VCaP (cell line): Measurements from ENCODE around the gene TMOD2.
"Not testable (repeated sequence)": the region's sequence is repeated elsewhere in the genome, so short reads cannot be mapped to it uniquely, and the experiment has no call there.

Source experiments
- H3K27ac ChIP-seq: fragments of 450-650 bp; 2 replicates; pipeline ENCODE4 v1.5.1; 2017
- TF ChIP-seq, protein P1 (sequence below): fragments of 450-650 bp; conservative IDR thresholded peaks from 2 replicates; pipeline ENCODE4 v1.5.1; 2017; ENCODE audit warnings: mild to moderate bottlenecking, moderate library complexity

TMOD2 gene

DNA sequence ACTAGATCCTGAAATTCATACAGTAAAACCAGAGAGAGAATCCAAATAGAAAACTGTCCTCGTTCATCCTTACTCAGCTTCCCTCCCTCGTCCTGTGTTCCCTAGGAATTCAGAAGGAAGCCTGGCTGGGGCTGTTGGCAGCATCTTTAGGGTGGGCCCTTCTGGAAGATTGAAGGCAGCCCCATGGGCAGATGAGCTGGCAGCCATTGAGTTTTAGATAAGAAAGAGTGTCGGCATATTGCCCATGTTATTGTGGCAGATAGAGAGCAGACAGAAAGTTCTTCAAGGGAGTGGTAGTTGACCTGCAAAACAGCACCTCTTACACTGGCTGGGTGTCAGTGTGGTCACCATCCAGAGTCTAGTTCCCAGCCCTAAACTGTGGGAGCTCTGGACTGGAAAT, 23.5 kb downstream of the TMOD2 start:
- H3K27ac ChIP-seq = no peak overlapping the region
- TF ChIP-seq, protein P1, sequence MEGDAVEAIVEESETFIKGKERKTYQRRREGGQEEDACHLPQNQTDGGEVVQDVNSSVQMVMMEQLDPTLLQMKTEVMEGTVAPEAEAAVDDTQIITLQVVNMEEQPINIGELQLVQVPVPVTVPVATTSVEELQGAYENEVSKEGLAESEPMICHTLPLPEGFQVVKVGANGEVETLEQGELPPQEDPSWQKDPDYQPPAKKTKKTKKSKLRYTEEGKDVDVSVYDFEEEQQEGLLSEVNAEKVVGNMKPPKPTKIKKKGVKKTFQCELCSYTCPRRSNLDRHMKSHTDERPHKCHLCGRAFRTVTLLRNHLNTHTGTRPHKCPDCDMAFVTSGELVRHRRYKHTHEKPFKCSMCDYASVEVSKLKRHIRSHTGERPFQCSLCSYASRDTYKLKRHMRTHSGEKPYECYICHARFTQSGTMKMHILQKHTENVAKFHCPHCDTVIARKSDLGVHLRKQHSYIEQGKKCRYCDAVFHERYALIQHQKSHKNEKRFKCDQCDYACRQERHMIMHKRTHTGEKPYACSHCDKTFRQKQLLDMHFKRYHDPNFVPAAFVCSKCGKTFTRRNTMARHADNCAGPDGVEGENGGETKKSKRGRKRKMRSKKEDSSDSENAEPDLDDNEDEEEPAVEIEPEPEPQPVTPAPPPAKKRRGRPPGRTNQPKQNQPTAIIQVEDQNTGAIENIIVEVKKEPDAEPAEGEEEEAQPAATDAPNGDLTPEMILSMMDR = no peak

DNA sequence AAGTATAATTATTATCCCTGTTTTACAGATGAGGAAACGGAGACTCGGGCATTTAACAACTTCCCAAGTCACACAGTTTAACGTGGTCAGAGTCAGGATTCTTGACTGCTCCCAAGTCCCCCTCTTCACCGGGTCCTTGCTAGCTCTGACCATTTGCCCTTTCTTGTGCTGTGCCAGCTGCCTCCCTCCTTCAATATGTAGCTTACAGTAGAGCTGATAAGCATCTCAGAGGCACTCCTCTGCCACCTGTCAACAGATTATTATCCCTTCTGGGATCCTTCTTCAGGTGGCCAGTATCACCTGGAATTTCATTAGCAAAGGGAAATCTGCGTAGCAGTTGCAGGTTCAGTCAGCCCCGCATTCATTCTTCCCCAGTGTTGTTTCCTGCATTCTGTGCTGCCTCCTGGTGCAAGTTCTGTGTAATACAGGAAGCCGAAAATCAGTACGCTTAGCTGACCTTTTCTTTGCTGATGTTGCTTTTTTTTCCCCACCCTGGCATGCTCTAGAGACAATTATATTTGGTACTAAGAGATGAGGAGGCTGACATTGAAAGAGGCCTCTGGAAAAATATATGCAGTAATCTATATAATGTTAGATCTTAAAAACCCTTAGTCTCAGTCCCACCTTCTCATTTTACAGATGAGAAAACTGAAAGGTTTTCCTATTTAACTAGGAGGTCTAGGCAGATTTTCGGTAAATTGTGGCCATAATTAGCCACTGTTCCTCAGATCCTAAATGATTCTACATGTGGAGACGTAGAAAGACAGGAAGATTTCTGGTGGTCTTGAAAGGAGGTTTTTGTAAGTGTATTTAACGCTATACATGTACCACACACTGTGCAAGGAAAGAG, 24.8 kb downstream of the TMOD2 start:
- TF ChIP-seq, protein P1 = peak; percentile 78
- H3K27ac ChIP-seq = peak overlapping the region; percentile 20; the same call in 1 of the 2 replicates

DNA sequence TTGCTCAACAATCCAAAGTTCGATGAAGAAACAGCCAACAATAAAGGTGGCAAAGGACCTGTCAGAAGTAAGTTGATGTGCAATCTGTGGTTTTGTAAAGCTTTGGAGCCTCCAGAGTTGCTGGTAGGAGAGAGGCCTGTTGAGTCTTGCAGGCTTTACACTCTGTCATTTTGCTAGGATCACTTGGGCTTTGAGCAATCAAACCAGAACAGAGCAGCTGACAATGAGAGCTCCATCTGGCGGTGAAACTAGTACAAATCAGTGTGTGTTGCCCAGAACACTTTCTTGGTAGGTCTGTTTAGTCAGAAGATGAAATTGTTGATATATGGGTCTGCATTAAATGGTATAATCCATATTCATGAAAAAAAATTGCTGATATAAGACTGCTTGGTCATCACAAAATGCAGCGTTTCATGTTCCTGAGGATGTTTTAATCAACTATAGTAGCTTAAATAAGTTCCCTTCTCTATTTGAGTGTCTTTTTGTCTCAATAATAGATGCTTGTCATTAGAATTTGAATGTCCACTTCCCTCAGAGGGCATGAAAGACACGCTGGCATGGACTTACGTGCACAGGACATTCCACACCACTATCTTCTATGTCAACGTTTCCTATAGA, 25.7 kb downstream of the TMOD2 start:
- H3K27ac ChIP-seq = no peak overlapping the region
- TF ChIP-seq, protein P1 = peak; percentile 82

DNA sequence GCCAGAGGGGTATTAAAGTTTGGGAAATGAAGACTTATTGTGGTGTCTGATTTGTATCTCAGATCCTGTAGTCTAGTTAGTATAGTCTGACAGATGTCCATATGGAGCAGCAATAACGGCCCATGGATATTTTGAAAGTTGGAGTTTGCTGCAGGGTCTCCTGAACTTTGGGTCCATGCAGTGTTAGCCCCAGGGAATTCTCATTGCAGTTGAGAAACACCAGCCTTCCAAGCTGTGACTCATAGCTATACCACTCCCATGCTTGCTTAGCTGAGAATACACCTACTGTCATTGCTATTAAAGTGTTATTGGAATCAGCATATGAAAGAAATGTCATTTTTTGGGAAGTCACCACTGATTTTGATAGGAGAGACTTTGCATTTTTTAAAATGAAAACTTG, 29.2 kb downstream of the TMOD2 start:
- H3K27ac ChIP-seq = no peak overlapping the region
- TF ChIP-seq, protein P1 = no peak

DNA sequence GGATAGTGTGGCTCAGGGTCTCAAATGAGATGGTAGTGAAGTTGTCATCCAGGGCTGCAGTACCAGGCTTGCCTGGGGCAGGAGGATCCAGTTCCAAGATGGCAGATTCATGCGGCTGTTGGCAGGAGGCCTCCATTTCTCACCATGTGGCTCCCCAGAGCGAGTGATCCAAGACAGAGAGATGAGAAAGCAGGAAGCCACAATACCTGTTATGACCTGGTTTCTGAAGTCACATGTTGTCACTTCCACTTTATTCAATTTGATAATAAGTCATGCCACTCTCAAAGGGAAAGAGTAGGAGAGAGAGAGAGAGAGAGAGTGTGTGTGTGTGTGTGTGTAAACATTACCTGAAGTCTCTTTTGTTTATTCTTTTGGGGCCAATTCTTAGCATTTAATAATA, 30.1 kb downstream of the TMOD2 start:
- H3K27ac ChIP-seq = no peak overlapping the region
- TF ChIP-seq, protein P1 = no peak

DNA sequence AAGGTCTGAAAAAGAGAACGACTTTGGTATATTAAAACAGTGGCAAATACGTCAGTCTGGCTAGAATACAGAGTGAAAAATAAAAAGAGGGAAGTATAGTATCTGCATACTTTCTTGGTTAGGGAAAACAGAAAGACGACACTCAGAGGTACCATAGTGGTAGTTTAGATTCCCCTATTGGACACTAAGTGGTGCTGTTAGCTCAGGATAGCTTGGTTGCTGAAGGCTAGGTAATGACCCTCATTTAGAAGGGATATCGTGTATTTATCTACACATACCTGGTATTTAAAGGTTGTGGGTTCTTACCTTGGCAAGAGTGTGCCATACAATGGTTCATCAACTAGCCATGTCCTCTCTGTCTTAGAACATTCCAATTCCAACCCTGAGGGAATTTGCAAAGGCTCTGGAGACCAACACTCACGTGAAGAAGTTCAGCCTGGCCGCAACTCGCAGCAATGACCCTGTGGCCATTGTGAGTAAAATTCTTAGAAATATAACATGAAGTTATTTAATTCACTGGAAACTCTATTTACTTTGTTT, 31.0 kb downstream of the TMOD2 start:
- TF ChIP-seq, protein P1 = peak; percentile 36; the same call in 1 of the 2 replicates
- H3K27ac ChIP-seq = no peak overlapping the region

DNA sequence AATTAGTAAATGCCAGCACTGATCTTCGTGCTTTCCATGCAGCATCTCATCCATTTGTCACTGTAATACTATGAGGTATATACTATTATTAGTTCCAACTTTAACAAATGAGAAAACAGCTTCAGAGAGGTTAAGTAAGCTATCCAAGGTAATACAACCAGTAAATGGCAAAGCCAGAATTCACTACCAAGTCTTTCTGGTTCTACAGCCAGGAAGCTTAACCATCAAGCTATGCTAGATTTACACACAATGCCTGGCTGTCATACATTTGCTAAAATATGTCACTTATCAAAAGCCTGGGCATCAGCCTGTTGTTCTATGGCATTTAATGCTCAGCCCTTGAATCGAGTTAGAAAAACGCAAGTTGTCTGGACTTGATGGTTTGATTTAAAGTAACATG, 32.6 kb downstream of the TMOD2 start:
- TF ChIP-seq, protein P1 = no peak
- no peak overlapping the region for H3K27ac ChIP-seq

DNA sequence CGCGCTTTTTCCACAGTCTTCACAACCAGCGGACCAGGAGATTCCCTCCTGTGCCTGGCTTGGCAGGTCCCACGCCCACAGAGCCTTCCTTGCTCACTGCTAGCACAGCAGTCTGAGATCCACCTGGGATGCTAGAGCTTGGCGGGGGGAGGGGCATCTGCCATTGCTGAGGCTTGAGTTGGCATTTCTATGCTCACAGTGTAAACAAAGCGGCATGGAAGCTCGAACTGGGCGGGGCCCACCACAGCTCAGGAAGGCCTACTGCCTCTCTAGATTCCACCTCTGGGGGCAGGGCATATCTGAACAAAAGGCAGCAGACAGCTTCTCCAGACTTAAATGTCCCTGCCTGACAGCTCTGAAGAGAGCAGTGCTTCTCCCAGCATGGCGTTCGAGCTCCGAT, 35.7 kb downstream of the TMOD2 start:
- not testable (repeated sequence) for H3K27ac ChIP-seq

DNA sequence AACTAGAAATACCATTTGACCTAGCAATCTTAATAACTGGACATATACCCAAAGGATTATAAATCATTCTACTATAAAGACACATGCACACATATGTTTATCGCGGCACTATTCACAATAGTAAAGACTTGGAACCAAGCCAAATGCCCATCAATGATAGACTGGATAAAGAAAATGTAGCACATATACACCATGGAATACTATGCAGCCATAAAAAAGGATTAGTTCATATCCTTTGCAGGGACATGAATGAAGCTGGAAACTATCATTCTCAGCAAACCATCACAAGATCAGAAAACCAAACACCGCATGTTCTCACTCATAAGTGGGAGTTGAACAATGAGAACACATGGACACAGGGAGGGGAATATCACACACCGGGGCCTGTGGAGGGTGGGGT, 41.1 kb downstream of the TMOD2 start:
- peak overlapping the region; percentile 77 for H3K27ac ChIP-seq
